Type B pancreatic cell (in vitro differentiated cells): ENCODE measurements around the gene AAR2. TPM values are rescaled to one million over a fixed set of nuclear protein-coding genes. Genes with fewer than 3 reads are reported as not detected.

ENCODE experiments used
- DNase-seq: peaks from one replicate; pipeline ENCODE4 v3.0.0; 2021; ENCODE audit warnings: mixed read lengths; ENCODE audit not compliant: unreplicated experiment; ENCODE audit errors: extremely low spot score
- H3K27ac Mint-ChIP-seq: 2 replicates; pipeline ENCODE4 v1.8.0; 2021; ENCODE audit warnings: mild to moderate bottlenecking, mixed read lengths
- H3K27me3 Mint-ChIP-seq: 2 replicates; pipeline ENCODE4 v1.8.0; 2021; ENCODE audit warnings: mixed read lengths
- H3K36me3 Mint-ChIP-seq: 2 replicates; pipeline ENCODE4 v1.8.0; 2021; ENCODE audit warnings: mixed read lengths
- H3K4me1 Mint-ChIP-seq: one replicate; pipeline ENCODE4 v1.8.0; 2021; ENCODE audit warnings: mixed read lengths; ENCODE audit not compliant: unreplicated experiment
- H3K4me3 Mint-ChIP-seq: 2 replicates; pipeline ENCODE4 v1.8.0; 2021; ENCODE audit warnings: mild to moderate bottlenecking, mixed read lengths
- H3K9me3 Mint-ChIP-seq: 2 replicates; pipeline ENCODE4 v1.8.0; 2021; ENCODE audit warnings: mixed read lengths
- CTCF ChIP-seq: fragments of 200-600 bp; sonication (generic); conservative IDR thresholded peaks from 2 replicates; pipeline ENCODE4 v1.5.0; 2021; ENCODE audit warnings: antibody characterized with exemption, mild to moderate bottlenecking
- total RNA-seq: library from RNA; stranded (reverse); gene quantifications from 2 replicates; pipeline ENCODE4 v1.2.1, GENCODE V29; 2021; ENCODE audit warnings: low replicate concordance

The AAR2 gene
- total RNA-seq, 1 donor from 2014 or later, result 27.0 TPM

- no peaks in the 10 kb centered on the region for H3K27me3 Mint-ChIP-seq
- no peak overlapping the region for H3K4me3 Mint-ChIP-seq
- peaks cover 14% of the 10 kb centered on the region for H3K4me1 Mint-ChIP-seq
- no peak for DNase-seq
- no peak overlapping the region for H3K27ac Mint-ChIP-seq
- peaks cover 10% of the 10 kb centered on the region for H3K36me3 Mint-ChIP-seq
- no peak for TF ChIP-seq CTCF
- H3K9me3 Mint-ChIP-seq, result no peaks in the 10 kb centered on the region
Measured at GRCh38 chr20:36241678-36242077, 5.4 kb downstream of the AAR2 start.

GRCh38 chr20:36243726-36244125 lies 7.4 kb downstream of the AAR2 start:
- no peaks in the 10 kb centered on the region for H3K9me3 Mint-ChIP-seq
- peaks cover 15% of the 10 kb centered on the region for H3K36me3 Mint-ChIP-seq
- no peak for TF ChIP-seq CTCF
- no peak overlapping the region for H3K27ac Mint-ChIP-seq
- H3K4me1 Mint-ChIP-seq, result peaks cover 4% of the 10 kb centered on the region
- H3K4me3 Mint-ChIP-seq, result no peak overlapping the region
- H3K27me3 Mint-ChIP-seq, result no peaks in the 10 kb centered on the region
- DNase-seq, result no peak

- no peak for TF ChIP-seq CTCF
- peaks cover 12% of the 10 kb centered on the region for H3K36me3 Mint-ChIP-seq
- no peak overlapping the region for H3K27ac Mint-ChIP-seq
- no peaks in the 10 kb centered on the region for H3K4me1 Mint-ChIP-seq
- no peaks in the 10 kb centered on the region for H3K27me3 Mint-ChIP-seq
- H3K9me3 Mint-ChIP-seq, result no peaks in the 10 kb centered on the region
- DNase-seq, result no peak
- no peak overlapping the region for H3K4me3 Mint-ChIP-seq
Measured at GRCh38 chr20:36246401-36246800, 10.1 kb downstream of the AAR2 start.

- no peak overlapping the region for H3K4me3 Mint-ChIP-seq
- peaks cover 18% of the 10 kb centered on the region for H3K36me3 Mint-ChIP-seq
- no peak for TF ChIP-seq CTCF
- DNase-seq, result no peak
- no peaks in the 10 kb centered on the region for H3K27me3 Mint-ChIP-seq
- H3K4me1 Mint-ChIP-seq, result no peaks in the 10 kb centered on the region
- no peaks in the 10 kb centered on the region for H3K9me3 Mint-ChIP-seq
- H3K27ac Mint-ChIP-seq, result no peak overlapping the region
Measured at GRCh38 chr20:36248836-36249235, 12.6 kb downstream of the AAR2 start.

GRCh38 chr20:36249450-36249849 lies 13.2 kb downstream of the AAR2 start:
- no peak for DNase-seq
- no peak overlapping the region for H3K4me3 Mint-ChIP-seq
- no peaks in the 10 kb centered on the region for H3K9me3 Mint-ChIP-seq
- no peak overlapping the region for H3K27ac Mint-ChIP-seq
- H3K27me3 Mint-ChIP-seq, result no peaks in the 10 kb centered on the region
- peaks cover 18% of the 10 kb centered on the region for H3K36me3 Mint-ChIP-seq
- H3K4me1 Mint-ChIP-seq, result no peaks in the 10 kb centered on the region
- no peak for TF ChIP-seq CTCF

GRCh38 chr20:36251426-36251825 lies 15.1 kb downstream of the AAR2 start:
- H3K27ac Mint-ChIP-seq, result no peak overlapping the region
- H3K27me3 Mint-ChIP-seq, result no peaks in the 10 kb centered on the region
- peaks cover 11% of the 10 kb centered on the region for H3K36me3 Mint-ChIP-seq
- no peak overlapping the region for H3K4me3 Mint-ChIP-seq
- no peaks in the 10 kb centered on the region for H3K9me3 Mint-ChIP-seq
- H3K4me1 Mint-ChIP-seq, result no peaks in the 10 kb centered on the region
- no peak for TF ChIP-seq CTCF
- DNase-seq, result no peak
